ENCODE results near the gene ABHD17C. TPM values are rescaled to one million over a fixed set of nuclear protein-coding genes. Genes with fewer than 3 reads are reported as not detected.

The ABHD17C gene
- total and polyA plus RNA-seq, 2 experiments from 2014 or later = 2.1 to 8.3 TPM

DNA sequence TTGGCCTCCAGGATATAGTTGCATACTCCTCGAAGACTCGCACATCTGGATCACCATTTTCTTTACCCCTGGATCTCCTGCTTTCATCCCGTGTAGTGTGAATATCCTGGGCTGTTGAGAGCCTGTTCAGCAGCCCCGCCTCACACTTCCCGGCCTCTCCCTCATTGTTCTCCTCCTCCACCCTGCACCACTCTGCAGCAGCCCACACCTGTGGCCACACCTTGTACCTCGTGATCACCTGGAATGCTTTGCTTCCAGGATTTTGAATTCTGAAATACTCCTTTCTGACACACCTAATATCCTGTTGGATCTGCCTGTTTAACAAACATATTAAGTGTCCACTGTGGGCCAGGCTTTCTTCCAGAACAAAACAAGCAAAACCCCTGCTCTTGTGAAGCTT is 14.4 kb downstream of the ABHD17C start:
- Histone ChIP-seq H3K9ac (no peak overlapping the region), H3K36me3 (ENCODE audit: low read depth) (no peaks in the 10 kb centered on the region), H4K20me1 (ENCODE audit: insufficient read depth) (peaks cover 5% of the 10 kb centered on the region; the same call in 1 of the 2 replicates), H3K4me3 (no peak overlapping the region), H3K79me2 (ENCODE audit: insufficient read depth) (peaks cover 97% of the 10 kb centered on the region), H3F3A (ENCODE audit: insufficient read depth) (no peaks in the 10 kb centered on the region), H3K27me3 (replicated peaks; ENCODE audit: insufficient read depth) (no peaks in the 10 kb centered on the region), H3K4me2 (ENCODE audit: unreplicated experiment) (no peak overlapping the region), H3K27ac (no peak overlapping the region), H2AFZ (no peak overlapping the region), H3K4me1 (ENCODE audit: insufficient read depth) (peaks cover 4% of the 10 kb centered on the region; the same call in 1 of the 2 replicates), H3K9me3 (ENCODE audit: low read depth) (no peaks in the 10 kb centered on the region), H3K9me2 (ENCODE audit: insufficient read depth) (no peaks in the 10 kb centered on the region)
- TF ChIP-seq EZH2phosphoT487 (IDR thresholded peaks at IDR 0.05; ENCODE audit: insufficient read depth, low read depth) (no peak), EZH2 (IDR thresholded peaks at IDR 0.05; ENCODE audit: insufficient read depth, poor library complexity, severe bottlenecking) (no peak)
- WGBS, 2 experiments (ENCODE audit: low coverage in 1 of 2, low lambda C conversion rate in 2 of 2, missing lambda C conversion rate in 2 of 2) = 79 to 84% methylated on average over 6 of the region's 6 CpGs
- in situ Hi-C loops (cut with MboI) = no loop called here
- no peak for DNase-seq

- Histone ChIP-seq H4K20me1 (ENCODE audit: insufficient read depth) (peaks cover 12% of the 10 kb centered on the region; the same call in 1 of the 2 replicates), H3K9me2 (ENCODE audit: insufficient read depth) (no peaks in the 10 kb centered on the region), H2AFZ (no peak overlapping the region), H3K4me1 (ENCODE audit: insufficient read depth) (peaks cover 4% of the 10 kb centered on the region; the same call in 1 of the 2 replicates), H3K4me3 (no peak overlapping the region), H3K4me2 (ENCODE audit: unreplicated experiment) (no peak overlapping the region), H3K9ac (no peak overlapping the region), H3F3A (ENCODE audit: insufficient read depth) (no peaks in the 10 kb centered on the region), H3K27ac (no peak overlapping the region), H3K9me3 (ENCODE audit: low read depth) (no peaks in the 10 kb centered on the region), H3K36me3 (ENCODE audit: low read depth) (no peaks in the 10 kb centered on the region), H3K27me3 (replicated peaks; ENCODE audit: insufficient read depth) (no peaks in the 10 kb centered on the region), H3K79me2 (ENCODE audit: insufficient read depth) (peaks cover 97% of the 10 kb centered on the region)
- WGBS, 2 experiments (ENCODE audit: low coverage in 1 of 2, low lambda C conversion rate in 2 of 2, missing lambda C conversion rate in 2 of 2) = 85 to 86% methylated on average over 9 of the region's 9 CpGs
- DNase-seq = peak; percentile 42
- in situ Hi-C loops (cut with MboI) = no loop called here
- TF ChIP-seq EZH2phosphoT487 (IDR thresholded peaks at IDR 0.05; ENCODE audit: insufficient read depth, low read depth) (no peak), EZH2 (IDR thresholded peaks at IDR 0.05; ENCODE audit: insufficient read depth, poor library complexity, severe bottlenecking) (no peak)
Measured at GRCh38 chr15:80710635-80711554, 15.8 kb downstream of the ABHD17C start.

DNA sequence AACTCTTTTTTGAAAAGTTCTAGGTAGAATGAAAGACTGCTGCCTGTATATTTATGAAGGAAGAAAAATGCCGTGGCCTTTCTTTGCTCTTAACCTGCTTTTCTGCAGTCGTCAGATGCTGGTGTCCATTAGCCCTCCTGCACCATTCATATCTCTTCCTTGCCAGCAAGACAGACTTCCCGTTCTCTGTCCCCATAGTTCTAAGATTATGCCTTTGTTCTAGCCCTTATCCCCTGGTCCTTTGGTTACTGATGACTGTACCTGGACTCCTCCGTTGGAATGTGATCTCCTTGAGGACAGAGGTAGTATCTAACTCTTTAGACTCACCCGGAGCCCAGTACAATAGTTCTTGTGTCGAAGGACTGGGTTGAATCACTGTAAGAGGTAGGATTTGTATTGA is 16.8 kb downstream of the ABHD17C start:
- TF ChIP-seq EZH2phosphoT487 (IDR thresholded peaks at IDR 0.05; ENCODE audit: insufficient read depth, low read depth) (no peak), EZH2 (IDR thresholded peaks at IDR 0.05; ENCODE audit: insufficient read depth, poor library complexity, severe bottlenecking) (no peak)
- Histone ChIP-seq H3F3A (ENCODE audit: insufficient read depth) (no peaks in the 10 kb centered on the region), H3K36me3 (ENCODE audit: low read depth) (no peaks in the 10 kb centered on the region), H3K27ac (no peak overlapping the region), H3K9me2 (ENCODE audit: insufficient read depth) (no peaks in the 10 kb centered on the region), H3K4me3 (no peak overlapping the region), H3K27me3 (replicated peaks; ENCODE audit: insufficient read depth) (no peaks in the 10 kb centered on the region), H3K4me2 (ENCODE audit: unreplicated experiment) (no peak overlapping the region), H3K79me2 (ENCODE audit: insufficient read depth) (peaks cover 97% of the 10 kb centered on the region), H2AFZ (no peak overlapping the region), H3K4me1 (ENCODE audit: insufficient read depth) (peaks cover 4% of the 10 kb centered on the region; the same call in 1 of the 2 replicates), H3K9me3 (ENCODE audit: low read depth) (no peaks in the 10 kb centered on the region), H3K9ac (no peak overlapping the region), H4K20me1 (ENCODE audit: insufficient read depth) (peaks cover 12% of the 10 kb centered on the region; the same call in 1 of the 2 replicates)
- in situ Hi-C loops (cut with MboI) = no loop called here
- 80 to 88% methylated on average over 6 of the region's 6 CpGs for WGBS, 2 experiments (ENCODE audit: low coverage in 1 of 2, low lambda C conversion rate in 2 of 2, missing lambda C conversion rate in 2 of 2)
- DNase-seq = no peak

- TF ChIP-seq EZH2 (IDR thresholded peaks at IDR 0.05; ENCODE audit: insufficient read depth, poor library complexity, severe bottlenecking) (no peak), EZH2phosphoT487 (IDR thresholded peaks at IDR 0.05; ENCODE audit: insufficient read depth, low read depth) (no peak)
- 91 to 93% methylated on average over 4 of the region's 4 CpGs for WGBS, 2 experiments (ENCODE audit: low coverage in 1 of 2, low lambda C conversion rate in 2 of 2, missing lambda C conversion rate in 2 of 2)
- Histone ChIP-seq H3K4me3 (no peak overlapping the region), H4K20me1 (ENCODE audit: insufficient read depth) (peaks cover 12% of the 10 kb centered on the region; the same call in 1 of the 2 replicates), H2AFZ (no peak overlapping the region), H3K9ac (no peak overlapping the region), H3K27me3 (replicated peaks; ENCODE audit: insufficient read depth) (no peaks in the 10 kb centered on the region), H3F3A (ENCODE audit: insufficient read depth) (no peaks in the 10 kb centered on the region), H3K4me2 (ENCODE audit: unreplicated experiment) (no peak overlapping the region), H3K4me1 (ENCODE audit: insufficient read depth) (peaks cover 4% of the 10 kb centered on the region; the same call in 1 of the 2 replicates), H3K27ac (no peak overlapping the region), H3K9me2 (ENCODE audit: insufficient read depth) (no peaks in the 10 kb centered on the region), H3K79me2 (ENCODE audit: insufficient read depth) (peaks cover 97% of the 10 kb centered on the region), H3K36me3 (ENCODE audit: low read depth) (no peaks in the 10 kb centered on the region), H3K9me3 (ENCODE audit: low read depth) (no peaks in the 10 kb centered on the region)
- peak; percentile 7 for DNase-seq
- in situ Hi-C loops (cut with MboI) = no loop called here
Measured at GRCh38 chr15:80712956-80713355, 17.8 kb downstream of the ABHD17C start.

Data from GM23248 (cell line).